ENCODE measurements around the gene SELENOO. TPM values are rescaled to one million over a fixed set of nuclear protein-coding genes. Genes with fewer than 3 reads are reported as not detected.
"Not testable (repeated sequence)": the region's sequence is repeated elsewhere in the genome, so short reads cannot be mapped to it uniquely, and the experiment has no call there.

SELENOO gene
- total and polyA plus RNA-seq, 4 donors: 15.6 to 30.3 (median 24.1) TPM

GRCh38 chr22:50203288-50203687, 2.5 kb downstream of the SELENOO start:
- whole genome bisulfite sequencing, 2 donors: 97% methylated on average over 1 of the region's 1 CpG
- no peak overlapping the region for H3K9ac ChIP-seq (ENCODE audit: insufficient read depth in 1 of 2, low read length in 2 of 2)
- H3K4me3 ChIP-seq: no peak overlapping the region
- no peak for TF ChIP-seq CTCF (IDR thresholded peaks at IDR 0.05; ENCODE audit: control extremely low read depth, extremely low read depth)
- H3K4me1 ChIP-seq (ENCODE audit: control insufficient read depth in 5 of 5, insufficient read depth in 5 of 5, low read length in 5 of 5): peaks cover 0 to 17% (median 0%) of the 10 kb centered on the region in 5 donors
- no peaks in the 10 kb centered on the region for H3K9me3 ChIP-seq (ENCODE audit: control insufficient read depth in 4 of 4, insufficient read depth in 3 of 4, low read length in 3 of 4)
- DNase-seq (no peak), ATAC-seq (ENCODE audit: insufficient read depth, low FRiP score) (no peak)
- H3K27ac ChIP-seq (ENCODE audit: low read depth in 1 of 2, low read length in 1 of 2): no peak overlapping the region
- no peaks in the 10 kb centered on the region for H3K27me3 ChIP-seq (ENCODE audit: control insufficient read depth in 3 of 3, insufficient read depth in 3 of 3, low read length in 2 of 3)
- peaks cover 0 to 26% (median 17%) of the 10 kb centered on the region in 4 donors for H3K36me3 ChIP-seq (ENCODE audit: control insufficient read depth in 4 of 4, insufficient read depth in 4 of 4, low read length in 4 of 4)

- peaks cover 3 to 33% (median 17%) of the 10 kb centered on the region in 4 donors for H3K36me3 ChIP-seq (ENCODE audit: control insufficient read depth in 4 of 4, insufficient read depth in 4 of 4, low read length in 4 of 4)
- no peak overlapping the region for H3K9ac ChIP-seq (ENCODE audit: insufficient read depth in 1 of 2, low read length in 2 of 2)
- H3K27me3 ChIP-seq (ENCODE audit: control insufficient read depth in 3 of 3, insufficient read depth in 3 of 3, low read length in 2 of 3): no peaks in the 10 kb centered on the region
- no peak overlapping the region for H3K27ac ChIP-seq (ENCODE audit: low read depth in 1 of 2, low read length in 1 of 2)
- DNase-seq (no peak), ATAC-seq (ENCODE audit: insufficient read depth, low FRiP score) (no peak)
- no peaks in the 10 kb centered on the region for H3K9me3 ChIP-seq (ENCODE audit: control insufficient read depth in 4 of 4, insufficient read depth in 3 of 4, low read length in 3 of 4)
- no peak for TF ChIP-seq CTCF (IDR thresholded peaks at IDR 0.05; ENCODE audit: control extremely low read depth, extremely low read depth)
- no peak overlapping the region for H3K4me3 ChIP-seq
- 69 to 85% methylated on average over 7 of the region's 7 CpGs for WGBS, 2 donors
- peaks cover 0 to 16% (median 0%) of the 10 kb centered on the region in 5 donors for H3K4me1 ChIP-seq (ENCODE audit: control insufficient read depth in 5 of 5, insufficient read depth in 5 of 5, low read length in 5 of 5)
These were observed 3.8 kb downstream of the SELENOO start for GRCh38 chr22:50204571-50204970.

- H3K27me3 ChIP-seq (ENCODE audit: control insufficient read depth in 3 of 3, insufficient read depth in 3 of 3, low read length in 2 of 3); H3K27ac ChIP-seq (ENCODE audit: low read depth in 1 of 2, low read length in 1 of 2); H3K9ac ChIP-seq (ENCODE audit: insufficient read depth in 1 of 2, low read length in 2 of 2); H3K4me3 ChIP-seq; DNase-seq; H3K9me3 ChIP-seq (ENCODE audit: control insufficient read depth in 4 of 4, insufficient read depth in 3 of 4, low read length in 3 of 4); ATAC-seq (ENCODE audit: insufficient read depth, low FRiP score): not testable (repeated sequence)
- peaks cover 0 to 12% (median 0%) of the 10 kb centered on the region in 5 donors for H3K4me1 ChIP-seq (ENCODE audit: control insufficient read depth in 5 of 5, insufficient read depth in 5 of 5, low read length in 5 of 5)
- WGBS, 2 donors: 79 to 84% methylated on average over 9 of the region's 9 CpGs
- peaks cover 3 to 34% (median 18%) of the 10 kb centered on the region in 4 donors for H3K36me3 ChIP-seq (ENCODE audit: control insufficient read depth in 4 of 4, insufficient read depth in 4 of 4, low read length in 4 of 4)
These were observed 4.2 kb downstream of the SELENOO start for GRCh38 chr22:50204998-50205397.

DNA sequence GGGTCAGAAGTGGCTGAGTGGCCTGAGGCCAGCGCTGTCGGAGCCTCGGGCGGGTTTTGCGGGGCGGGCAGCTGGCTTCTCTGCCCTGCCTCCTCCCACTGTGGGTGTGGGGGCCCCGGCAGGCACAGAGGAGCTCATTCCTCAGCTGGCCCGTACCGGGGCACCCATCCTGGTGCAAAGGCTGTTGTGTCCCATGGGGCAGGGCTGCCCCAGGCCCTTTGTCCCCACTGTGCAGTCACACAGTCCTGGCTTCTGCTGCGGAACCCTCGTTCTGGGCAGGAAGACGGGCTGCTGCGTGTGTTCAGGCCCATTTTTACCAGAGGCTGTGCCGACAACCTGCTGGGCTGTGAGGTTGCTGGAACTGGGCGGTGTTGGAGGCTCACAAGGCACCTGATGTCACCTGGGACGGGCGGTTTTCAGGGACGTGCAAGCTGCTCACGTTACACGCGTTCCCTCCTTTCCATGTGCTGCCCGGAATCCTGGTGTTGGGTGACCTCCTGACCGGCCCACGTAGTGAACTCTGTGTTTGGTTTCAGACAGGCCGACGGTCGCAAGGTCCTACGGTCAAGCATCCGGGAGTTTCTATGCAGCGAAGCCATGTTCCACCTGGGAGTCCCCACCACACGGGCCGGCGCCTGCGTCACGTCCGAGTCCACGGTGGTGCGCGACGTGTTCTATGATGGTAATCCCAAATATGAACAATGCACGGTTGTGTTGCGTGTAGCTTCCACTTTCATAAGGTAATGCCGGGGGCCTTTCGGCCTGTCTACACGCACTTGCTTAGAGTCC, 5.2 kb downstream of the SELENOO start:
- H3K9ac ChIP-seq (ENCODE audit: insufficient read depth in 1 of 2, low read length in 2 of 2): no peak overlapping the region
- DNase-seq (no peak), ATAC-seq (ENCODE audit: insufficient read depth, low FRiP score) (no peak)
- H3K27me3 ChIP-seq (ENCODE audit: control insufficient read depth in 3 of 3, insufficient read depth in 3 of 3, low read length in 2 of 3): no peaks in the 10 kb centered on the region
- H3K4me1 ChIP-seq (ENCODE audit: control insufficient read depth in 5 of 5, insufficient read depth in 5 of 5, low read length in 5 of 5): peaks cover 0 to 11% (median 0%) of the 10 kb centered on the region in 5 donors
- no peak overlapping the region for H3K27ac ChIP-seq (ENCODE audit: low read depth in 1 of 2, low read length in 1 of 2)
- H3K4me3 ChIP-seq: no peak overlapping the region
- peaks cover 4 to 44% (median 26%) of the 10 kb centered on the region in 4 donors for H3K36me3 ChIP-seq (ENCODE audit: control insufficient read depth in 4 of 4, insufficient read depth in 4 of 4, low read length in 4 of 4)
- WGBS, 2 donors: 95 to 96% methylated on average over 45 of the region's 45 CpGs
- no peak for TF ChIP-seq CTCF (IDR thresholded peaks at IDR 0.05; ENCODE audit: control extremely low read depth, extremely low read depth)
- H3K9me3 ChIP-seq (ENCODE audit: control insufficient read depth in 4 of 4, insufficient read depth in 3 of 4, low read length in 3 of 4): no peaks in the 10 kb centered on the region

Data from lung (tissue), 12 donors.